A549 (cell line): ENCODE measurements around the gene KCNAB1.

ENCODE experiments used
- CEBPB ChIP-seq, 2 experiments: fragments of >200 bp in 1 of 2; sonication (Bioruptor Twin) in 1 of 2; formaldehyde crosslinking in 1 of 2; IDR thresholded peaks; 2 replicates each; pipeline ENCODE4 v1.6.1; 2012 to 2016
- CTCF ChIP-seq: fragments of >200 bp; sonication (Bioruptor Twin); formaldehyde crosslinking; IDR thresholded peaks from 3 replicates; pipeline ENCODE4 v1.5.1; 2016
- NPAS2 ChIP-seq: fragments of 250-450 bp; sonication (Bioruptor Pico); IDR thresholded peaks from 2 replicates; pipeline ENCODE4 v1.8.0; 2022; ENCODE audit warnings: mild to moderate bottlenecking, moderate library complexity, borderline replicate concordance
- NR3C1 ChIP-seq: fragments of >200 bp; sonication (Bioruptor Twin); formaldehyde crosslinking; IDR thresholded peaks from 3 replicates; pipeline ENCODE4 v1.6.1; 2017
- POLR2A ChIP-seq: IDR thresholded peaks from 2 replicates; pipeline ENCODE4 v1.6.1; 2012; ENCODE audit warnings: mild to moderate bottlenecking, low read length

GRCh38 chr3:156300371-156300770 is 180.0 kb downstream of the KCNAB1 start:
- TF ChIP-seq CTCF (no peak), NPAS2 (CRISPR knock-in tag) (no peak), POLR2A (no peak), CEBPB (IDR thresholded peaks at IDR 0.05) (no peak), NR3C1 (no peak)
